ENCODE measurements around the gene CYB5A.

- TF ChIP-seq CTCF (IDR thresholded peaks at IDR 0.05; ENCODE audit: poor library complexity) (no peak), EZH2 (IDR thresholded peaks at IDR 0.05; ENCODE audit: borderline replicate concordance) (no peak)
Observed at GRCh38 chr18:74310411-74310810, 18.6 kb upstream of the CYB5A start.

All from hepatocyte (in vitro differentiated cells).